ENCODE data around the gene TMEM191B.
"Not testable (repeated sequence)": the region's sequence is repeated elsewhere in the genome, so short reads cannot be mapped to it uniquely, and the experiment has no call there.

DNA sequence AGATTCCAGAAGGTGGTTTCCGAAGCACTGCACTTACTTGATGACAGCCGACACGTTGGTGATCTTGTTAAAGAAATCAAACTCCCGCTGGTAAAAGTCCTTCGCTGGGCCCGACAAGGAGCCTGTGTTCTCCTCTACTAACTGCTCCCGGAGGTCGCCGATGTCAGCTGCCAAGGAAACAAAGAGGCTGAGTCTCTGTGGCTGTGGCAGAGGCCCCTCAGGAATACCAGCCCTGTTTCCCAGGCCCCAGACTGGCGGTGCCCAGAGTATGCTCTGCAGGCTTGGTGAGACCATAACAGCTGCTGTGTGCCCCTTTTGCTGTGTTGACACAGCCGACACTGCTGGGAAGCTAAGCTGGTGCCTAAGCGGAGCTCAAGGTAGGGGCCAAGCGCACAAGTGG, 17.0 kb downstream of the TMEM191B start:
- TF ChIP-seq, protein P1, sequence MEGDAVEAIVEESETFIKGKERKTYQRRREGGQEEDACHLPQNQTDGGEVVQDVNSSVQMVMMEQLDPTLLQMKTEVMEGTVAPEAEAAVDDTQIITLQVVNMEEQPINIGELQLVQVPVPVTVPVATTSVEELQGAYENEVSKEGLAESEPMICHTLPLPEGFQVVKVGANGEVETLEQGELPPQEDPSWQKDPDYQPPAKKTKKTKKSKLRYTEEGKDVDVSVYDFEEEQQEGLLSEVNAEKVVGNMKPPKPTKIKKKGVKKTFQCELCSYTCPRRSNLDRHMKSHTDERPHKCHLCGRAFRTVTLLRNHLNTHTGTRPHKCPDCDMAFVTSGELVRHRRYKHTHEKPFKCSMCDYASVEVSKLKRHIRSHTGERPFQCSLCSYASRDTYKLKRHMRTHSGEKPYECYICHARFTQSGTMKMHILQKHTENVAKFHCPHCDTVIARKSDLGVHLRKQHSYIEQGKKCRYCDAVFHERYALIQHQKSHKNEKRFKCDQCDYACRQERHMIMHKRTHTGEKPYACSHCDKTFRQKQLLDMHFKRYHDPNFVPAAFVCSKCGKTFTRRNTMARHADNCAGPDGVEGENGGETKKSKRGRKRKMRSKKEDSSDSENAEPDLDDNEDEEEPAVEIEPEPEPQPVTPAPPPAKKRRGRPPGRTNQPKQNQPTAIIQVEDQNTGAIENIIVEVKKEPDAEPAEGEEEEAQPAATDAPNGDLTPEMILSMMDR (IDR thresholded peaks at IDR 0.05), result not testable (repeated sequence)
- not testable (repeated sequence) for TF ChIP-seq POLR2A (IDR thresholded peaks at IDR 0.05)
